Aorta (tissue), 5 donors: ENCODE data around the gene NOS3. TPM values are rescaled to one million over a fixed set of nuclear protein-coding genes. Genes with fewer than 3 reads are reported as not detected.

Experiments
- ATAC-seq: fragments of 200-7000 bp; cut with Tn5 transposase; one replicate; pipeline ENCODE4 v1.9.1; 2022; ENCODE audit warnings: moderate library complexity; ENCODE audit not compliant: low FRiP score
- DNase-seq, 2 donors: peaks; one replicate each; pipeline ENCODE4 v3.0.0-alpha.2; 2020
- H3K27ac ChIP-seq, 2 donors: one replicate each; pipeline ENCODE4 v1.5.1; 2013; ENCODE audit warnings: low read length in 2 of 2, mild to moderate bottlenecking in 2 of 2, moderate library complexity in 2 of 2, control low read depth in 1 of 2, inconsistent platforms in 1 of 2, low read depth in 1 of 2
- H3K27me3 ChIP-seq, 2 donors: one replicate each; pipeline ENCODE4 v1.6.1; 2013; ENCODE audit warnings: control low read depth in 1 of 2, low read length in 1 of 2, mild to moderate bottlenecking in 1 of 2, moderate library complexity in 1 of 2; ENCODE audit not compliant: insufficient read depth in 2 of 2, control insufficient read depth in 1 of 2
- H3K36me3 ChIP-seq, 2 donors: one replicate each; pipeline ENCODE4 v1.6.1; 2013; ENCODE audit warnings: control low read depth in 1 of 2, low read length in 1 of 2, mild to moderate bottlenecking in 1 of 2; ENCODE audit not compliant: insufficient read depth in 2 of 2, control insufficient read depth in 1 of 2
- H3K4me1 ChIP-seq, 2 donors: one replicate each; pipeline ENCODE4 v1.6.1; 2013; ENCODE audit warnings: low read length in 2 of 2, control low read depth in 1 of 2, mild to moderate bottlenecking in 1 of 2, moderate library complexity in 1 of 2; ENCODE audit not compliant: insufficient read depth in 2 of 2, control insufficient read depth in 1 of 2
- H3K4me3 ChIP-seq, 2 donors: one replicate each; pipeline ENCODE4 v1.5.1; 2013; ENCODE audit warnings: low read length in 2 of 2, control low read depth in 1 of 2, mild to moderate bottlenecking in 1 of 2
- H3K9me3 ChIP-seq: one replicate; pipeline ENCODE4 v1.6.1; 2013; ENCODE audit warnings: mild to moderate bottlenecking, low read length; ENCODE audit not compliant: control insufficient read depth
- WGBS, 2 donors: extraction: QIAGEN DNeasy Blood & Tissue Kit; methylation state at CpG; one replicate each; pipeline ENCODE4 v1.1.7; 2013; 5-methylcytosine and 5-hydroxymethylcytosine counted together
- intact Hi-C, 2 donors: fragments of 100-400 bp; cut with DNase I; formaldehyde crosslinking; loops; one replicate each; pipeline versions ENCODE4 v1.14.2 to v1.15.0; 2022
- polyA plus RNA-seq, 2 donors: library from polyadenylated mRNA; stranded (reverse); fragments of 200-250 nt; gene quantifications; one replicate each; pipeline ENCODE4 v1.2.3, GENCODE V29; 2013
- total RNA-seq, 2 donors: library from RNA; stranded (reverse); fragmentation: NEBNext Ultra II Directional; extraction: Animal tissue kit (Norgen Biotek cat#: 25700); gene quantifications; one replicate each; pipeline ENCODE4 v1.2.1, GENCODE V29; 2021
- donor health status: healthy with polysubstance abuse.
- donor health status: Bipolar disorder and iron deficiency.
- donor health status: DM: no; HTN: no; CAD: no.
- donor health status: DM: no; HTN: no; CAD: no.
- donor health status: DM: yes; HTN: yes; CAD: no.

Gene NOS3
- total and polyA plus RNA-seq, 4 donors = 0.63 to 32.4 (median 22.7) TPM

GRCh38 chr7:150994141-150994837 lies 3.5 kb downstream of the NOS3 start:
- peak; percentile 45 for ATAC-seq

GRCh38 chr7:150994838-150995510 lies 4.2 kb downstream of the NOS3 start:
- intact Hi-C loops = no loop called here
- H3K27ac ChIP-seq = no peak overlapping the region
- 71 to 75% methylated on average over 19 of the region's 19 CpGs for WGBS, 2 donors
- H3K4me1 ChIP-seq = no peaks in the 10 kb centered on the region
- no peaks in the 10 kb centered on the region for H3K36me3 ChIP-seq
- peaks cover 6% of the 10 kb centered on the region for H3K9me3 ChIP-seq
- H3K4me3 ChIP-seq = no peak overlapping the region
- ATAC-seq = no peak
- no peak for DNase-seq
- H3K27me3 ChIP-seq = peaks cover 0 to under 1% of the 10 kb centered on the region in 2 donors

More at GRCh38 chr7:150994141-150994837, 3.5 kb downstream of the NOS3 start:
- Histone ChIP-seq H3K27me3 (peaks cover 0 to 2% of the 10 kb centered on the region in 2 donors), H3K27ac (no peak overlapping the region), H3K4me3 (no peak overlapping the region), H3K4me1 (no peaks in the 10 kb centered on the region), H3K36me3 (no peaks in the 10 kb centered on the region), H3K9me3 (peaks cover 6% of the 10 kb centered on the region)
- WGBS, 2 donors = 50 to 54% methylated on average over 15 of the region's 15 CpGs
- no peak for DNase-seq
- intact Hi-C loops = no loop called here

- no peak for ATAC-seq
- H3K4me3 ChIP-seq = no peak overlapping the region
- intact Hi-C loops = no loop called here
- no peak overlapping the region for H3K27ac ChIP-seq
- no peaks in the 10 kb centered on the region for H3K9me3 ChIP-seq
- H3K4me1 ChIP-seq = no peaks in the 10 kb centered on the region
- no peaks in the 10 kb centered on the region for H3K27me3 ChIP-seq
- WGBS, 2 donors = 38 to 42% methylated on average over 31 of the region's 31 CpGs
- DNase-seq = no peak
- H3K36me3 ChIP-seq = no peaks in the 10 kb centered on the region
Measured at GRCh38 chr7:150996376-150997074, 5.7 kb downstream of the NOS3 start.

GRCh38 chr7:150997075-150997511 lies 6.3 kb downstream of the NOS3 start:
- no peaks in the 10 kb centered on the region for H3K4me1 ChIP-seq
- ATAC-seq (no peak), DNase-seq (no peak)
- WGBS, 2 donors = 86 to 88% methylated on average over 8 of the region's 8 CpGs
- no peaks in the 10 kb centered on the region for H3K27me3 ChIP-seq
- no peaks in the 10 kb centered on the region for H3K9me3 ChIP-seq
- H3K4me3 ChIP-seq = no peak overlapping the region
- no peak overlapping the region for H3K27ac ChIP-seq
- H3K36me3 ChIP-seq = no peaks in the 10 kb centered on the region
- intact Hi-C loops = no loop called here

- H3K27me3 ChIP-seq = no peaks in the 10 kb centered on the region
- DNase-seq (no peak), ATAC-seq (no peak)
- no peaks in the 10 kb centered on the region for H3K9me3 ChIP-seq
- H3K36me3 ChIP-seq = no peaks in the 10 kb centered on the region
- 87 to 94% methylated on average over 5 of the region's 5 CpGs for WGBS, 2 donors
- H3K4me1 ChIP-seq = no peaks in the 10 kb centered on the region
- intact Hi-C loops = no loop called here
- H3K4me3 ChIP-seq = no peak overlapping the region
- no peak overlapping the region for H3K27ac ChIP-seq
Measured at GRCh38 chr7:150997817-150998216, 7.0 kb downstream of the NOS3 start.

GRCh38 chr7:150998341-150998740 lies 7.5 kb downstream of the NOS3 start:
- Histone ChIP-seq H3K36me3 (no peaks in the 10 kb centered on the region), H3K9me3 (no peaks in the 10 kb centered on the region), H3K4me1 (no peaks in the 10 kb centered on the region), H3K4me3 (no peak overlapping the region), H3K27me3 (no peaks in the 10 kb centered on the region), H3K27ac (no peak overlapping the region)
- DNase-seq (no peak), ATAC-seq (no peak)
- intact Hi-C loops = no loop called here
- WGBS, 2 donors = 88 to 91% methylated on average over 20 of the region's 20 CpGs

- intact Hi-C loops = no loop called here
Measured at GRCh38 chr7:150999001-150999400, 8.2 kb downstream of the NOS3 start.

GRCh38 chr7:150999497-151000230 lies 8.8 kb downstream of the NOS3 start:
- no peaks in the 10 kb centered on the region for H3K27me3 ChIP-seq
- no peak overlapping the region for H3K27ac ChIP-seq
- H3K4me1 ChIP-seq = no peaks in the 10 kb centered on the region
- DNase-seq = no peak
- no peak overlapping the region for H3K4me3 ChIP-seq
- no peaks in the 10 kb centered on the region for H3K36me3 ChIP-seq
- WGBS, 2 donors = 94 to 99% methylated on average over 4 to 5 of the region's 5 CpGs
- no peak for ATAC-seq
- intact Hi-C loops = no loop called here
- no peaks in the 10 kb centered on the region for H3K9me3 ChIP-seq

More at GRCh38 chr7:150999001-150999400, 8.2 kb downstream of the NOS3 start:
- H3K4me1 ChIP-seq = no peaks in the 10 kb centered on the region
- ATAC-seq = no peak
- no peaks in the 10 kb centered on the region for H3K9me3 ChIP-seq
- no peak overlapping the region for H3K4me3 ChIP-seq
- DNase-seq = no peak
- no peaks in the 10 kb centered on the region for H3K27me3 ChIP-seq
- 93% methylated on average over 12 of the region's 12 CpGs for WGBS, 2 donors
- no peaks in the 10 kb centered on the region for H3K36me3 ChIP-seq
- no peak overlapping the region for H3K27ac ChIP-seq
